ENCODE data around the gene ARHGEF7.

The ARHGEF7 gene

GRCh38 chr13:111353508-111353907, 238.4 kb downstream of the ARHGEF7 start:
- no peaks in the 10 kb centered on the region for H4K20me1 ChIP-seq (ENCODE audit: insufficient read depth, low read length)
- H3K9ac ChIP-seq (ENCODE audit: low read length): no peak overlapping the region
- no peaks in the 10 kb centered on the region for H3K4me1 ChIP-seq (ENCODE audit: insufficient read depth, low read length, severe bottlenecking)
- H3K36me3 ChIP-seq (ENCODE audit: insufficient read depth, low read length): no peaks in the 10 kb centered on the region
- H3F3A ChIP-seq (ENCODE audit: insufficient read depth, low read length): no peaks in the 10 kb centered on the region
- no peak overlapping the region for H2AFZ ChIP-seq (ENCODE audit: low read length)
- no peaks in the 10 kb centered on the region; the same call in 1 of the 2 replicates for H3K27me3 ChIP-seq (ENCODE audit: insufficient read depth, low read length)
- no peak overlapping the region for H3K27ac ChIP-seq (ENCODE audit: low read depth, low read length, poor library complexity, severe bottlenecking)
- H3K79me2 ChIP-seq (ENCODE audit: insufficient read depth, low read length): no peaks in the 10 kb centered on the region
- no peaks in the 10 kb centered on the region for H3K9me3 ChIP-seq (ENCODE audit: low read length)
- H3K9me2 ChIP-seq (ENCODE audit: low read depth, low read length): no peaks in the 10 kb centered on the region
- no peak overlapping the region for H3K4me2 ChIP-seq (ENCODE audit: low read length)
- TF ChIP-seq EZH2 (IDR thresholded peaks at IDR 0.05; ENCODE audit: borderline replicate concordance, low read length): no peak
- no peak for TF ChIP-seq CTCF (IDR thresholded peaks at IDR 0.05; ENCODE audit: low read length)
- H3K4me3 ChIP-seq (ENCODE audit: low read depth, low read length, poor library complexity, severe bottlenecking): no peak overlapping the region

- Histone ChIP-seq H3F3A (ENCODE audit: insufficient read depth, low read length) (no peaks in the 10 kb centered on the region), H3K9me2 (ENCODE audit: low read depth, low read length) (no peaks in the 10 kb centered on the region), H3K27me3 (ENCODE audit: insufficient read depth, low read length) (no peaks in the 10 kb centered on the region; the same call in 1 of the 2 replicates), H3K27ac (ENCODE audit: low read depth, low read length, poor library complexity, severe bottlenecking) (no peak overlapping the region), H3K36me3 (ENCODE audit: insufficient read depth, low read length) (no peaks in the 10 kb centered on the region), H3K4me3 (ENCODE audit: low read depth, low read length, poor library complexity, severe bottlenecking) (no peak overlapping the region), H4K20me1 (ENCODE audit: insufficient read depth, low read length) (no peaks in the 10 kb centered on the region), H3K9ac (ENCODE audit: low read length) (no peak overlapping the region), H3K79me2 (ENCODE audit: insufficient read depth, low read length) (no peaks in the 10 kb centered on the region), H3K4me1 (ENCODE audit: insufficient read depth, low read length, severe bottlenecking) (no peaks in the 10 kb centered on the region), H2AFZ (ENCODE audit: low read length) (no peak overlapping the region), H3K4me2 (ENCODE audit: low read length) (no peak overlapping the region), H3K9me3 (ENCODE audit: low read length) (no peaks in the 10 kb centered on the region)
- TF ChIP-seq EZH2 (IDR thresholded peaks at IDR 0.05; ENCODE audit: borderline replicate concordance, low read length) (no peak), CTCF (IDR thresholded peaks at IDR 0.05; ENCODE audit: low read length) (no peak)
Observed at GRCh38 chr13:111354789-111355188, 239.7 kb downstream of the ARHGEF7 start.
